NB4 (cell line): ENCODE measurements around the gene UGT1A5.
"Not testable (repeated sequence)": the region's sequence is repeated elsewhere in the genome, so short reads cannot be mapped to it uniquely, and the experiment has no call there.

Source experiments
- POLR2A ChIP-seq: IDR thresholded peaks from 2 replicates; pipeline ENCODE4 v1.6.1; 2011; ENCODE audit warnings: mild to moderate bottlenecking; ENCODE audit not compliant: insufficient read length; ENCODE audit errors: extremely low read depth
- TF ChIP-seq, protein P1 (sequence below): IDR thresholded peaks from 2 replicates; pipeline ENCODE4 v1.6.1; 2011; ENCODE audit warnings: low read depth, low read length

DNA sequence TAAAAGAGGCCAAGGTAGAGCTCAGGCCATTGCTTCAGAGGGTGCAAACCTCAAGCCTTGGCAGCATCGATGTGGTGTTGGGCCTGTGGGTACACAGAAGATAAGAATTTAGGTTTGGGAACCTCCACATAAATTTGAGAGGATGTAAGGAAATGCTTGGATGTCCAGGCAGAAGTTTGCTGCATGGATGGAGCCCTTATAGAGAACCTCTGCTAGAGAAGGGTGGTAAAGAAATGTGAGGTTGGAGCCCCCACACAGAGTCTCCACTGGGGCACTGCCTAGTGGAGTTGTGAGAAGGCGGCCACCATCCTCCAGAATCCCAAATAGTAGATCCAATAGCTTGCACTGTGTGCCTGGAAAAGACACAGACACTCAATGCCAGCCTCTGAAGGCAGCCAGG is 38.0 kb downstream of the UGT1A5 start:
- not testable (repeated sequence) for TF ChIP-seq POLR2A
- TF ChIP-seq, protein P1, sequence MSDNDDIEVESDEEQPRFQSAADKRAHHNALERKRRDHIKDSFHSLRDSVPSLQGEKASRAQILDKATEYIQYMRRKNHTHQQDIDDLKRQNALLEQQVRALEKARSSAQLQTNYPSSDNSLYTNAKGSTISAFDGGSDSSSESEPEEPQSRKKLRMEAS: not testable (repeated sequence)
